Heart left ventricle (tissue), 16 donors: ENCODE data around the gene SGPP2. TPM values are rescaled to one million over a fixed set of nuclear protein-coding genes. Genes with fewer than 3 reads are reported as not detected.
"Not testable (repeated sequence)": the region's sequence is repeated elsewhere in the genome, so short reads cannot be mapped to it uniquely, and the experiment has no call there.

Experiments used
- ATAC-seq, 4 donors: fragments of 200-7000 bp; cut with Tn5 transposase; one replicate each; pipeline ENCODE4 v1.9.1; 2020 to 2022; ENCODE audit warnings: moderate library complexity in 4 of 4, mild to moderate bottlenecking in 3 of 4, moderate number of reproducible peaks in 1 of 4
- DNase-seq, 5 donors: peaks; one replicate each; pipeline ENCODE4 v3.0.0-alpha.2; 2020
- H3K27ac ChIP-seq, 12 donors: fragments of 200-600 bp; sonication (generic) in 4 of 12; one replicate each; pipeline versions ENCODE4 v1.5.0 to v1.8.0; 2016 to 2022; ENCODE audit warnings: mild to moderate bottlenecking in 2 of 12
- H3K27me3 ChIP-seq, 9 donors: fragments of 200-600 bp; sonication (generic) in 2 of 9; one replicate each; pipeline versions ENCODE4 v1.5.1 to v1.8.0; 2016 to 2022; ENCODE audit warnings: mild to moderate bottlenecking in 3 of 9
- H3K36me3 ChIP-seq, 9 donors: fragments of 200-600 bp; sonication (generic) in 2 of 9; one replicate each; pipeline versions ENCODE4 v1.5.0 to v1.8.0; 2018 to 2022; ENCODE audit warnings: mild to moderate bottlenecking in 2 of 9
- H3K4me1 ChIP-seq, 12 donors: fragments of 200-600 bp; sonication (generic) in 4 of 12; one replicate each; pipeline versions ENCODE4 v1.5.0 to v1.8.0; 2016 to 2022; ENCODE audit warnings: mild to moderate bottlenecking in 3 of 12
- H3K4me3 ChIP-seq, 12 donors: fragments of 200-600 bp; sonication (generic) in 4 of 12; one replicate each; pipeline versions ENCODE4 v1.5.0 to v1.8.0; 2017 to 2022; ENCODE audit warnings: mild to moderate bottlenecking in 9 of 12, moderate library complexity in 4 of 12
- H3K9me3 ChIP-seq, 12 donors: fragments of 200-600 bp; sonication (generic) in 4 of 12; one replicate each; pipeline versions ENCODE4 v1.5.0 to v1.8.0; 2016 to 2022; ENCODE audit warnings: mild to moderate bottlenecking in 1 of 12
- POLR2A ChIP-seq, 2 donors: fragments of 450-650 bp; IDR thresholded peaks; one replicate each; pipeline ENCODE4 v1.6.1; 2017; ENCODE audit warnings: antibody characterized with exemption in 2 of 2, mild to moderate bottlenecking in 2 of 2, moderate library complexity in 2 of 2
- WGBS, 4 donors: extraction: QIAGEN DNeasy Blood & Tissue Kit in 2 of 4; methylation state at CpG; one replicate each; pipeline versions ENCODE4 v1.1.5 to v1.1.7; 2013 to 2018; 5-methylcytosine and 5-hydroxymethylcytosine counted together
- intact Hi-C, 10 donors: fragments of 100-400 bp; cut with DNase I; formaldehyde crosslinking; loops; one replicate each; pipeline versions ENCODE4 v1.11.1 to v1.14.2; 2022
- polyA plus RNA-seq, 2 donors: library from polyadenylated mRNA; stranded (reverse); fragments of 200-250 nt; gene quantifications; one replicate each; pipeline ENCODE4 v1.2.3, GENCODE V29; 2013
- total RNA-seq, 9 donors: library from RNA; depleted of rRNA in 2 of 9; stranded (reverse); fragments of >200 nt in 2 of 9; fragmentation: NEBNext Ultra II Directional in 3 of 9; extraction: Animal tissue kit (Norgen Biotek cat#: 25700) in 3 of 9; gene quantifications; one replicate each; pipeline versions ENCODE4 v1.1.0 to v1.2.4, GENCODE V29; 2016 to 2023
- TF ChIP-seq, protein P1 (sequence below), 12 donors: fragments of 200-600 bp; sonication (generic) in 4 of 12; IDR thresholded peaks; one replicate each; pipeline versions ENCODE4 v1.5.0 to v1.8.0; 2018 to 2022; ENCODE audit warnings: antibody characterized with exemption in 12 of 12, mild to moderate bottlenecking in 5 of 12
- donor health status: ischemic (EF 13 %, LVEDD 7.1; RV severe dilation, severe dysfunction).
- donor health status: healthy with polysubstance abuse.
- donor health status: DM: no; HTN: yes; CAD: no.
- donor health status: DM: no; HTN: no; CAD: no.
- donor health status: ischemic (EF 25% LVEDD 6.9; RV normal size, moderate dysfunction).
- donor health status: ischemic (EF 25% LVEDD 5.7; RV mildly dilated, moderate dysfunction).
- donor health status: healthy.
- donor health status: DM: yes; HTN: yes; CAD: no.
- donor health status: ischemic (EF 35%, LVEDD 5.7; RV mildly dilated, moderate dysfunction).
- donor health status: nonischemic (EF 11% LVEDD 7.7; RV severe dilation, severe dysfunction).
- donor health status: DM: yes; HTN: yes; CAD: no.
- donor health status: PGD.
- donor health status: ischemic (EF 29% LVEDD 5.4; RV normal size, mild dysfunction).
- donor health status: nonischemic (EF 23%, LVEDD 6.1; RV moderate dilation, normal function).

Gene SGPP2
- total and polyA plus RNA-seq, 11 donors, result 1.6 to 25.8 (median 12.4) TPM

GRCh38 chr2:222410534-222410933 lies 13.8 kb upstream of the SGPP2 start:
- H3K27ac ChIP-seq, result no peak overlapping the region
- intact Hi-C loops, result no loop called here
- no peak overlapping the region for H3K4me3 ChIP-seq
- H3K27me3 ChIP-seq, result no peaks in the 10 kb centered on the region
- WGBS, 4 donors, result 75 to 79% (median 78%) methylated on average over 4 of the region's 4 CpGs
- no peak for TF ChIP-seq POLR2A (IDR thresholded peaks at IDR 0.05)
- TF ChIP-seq, protein P1, sequence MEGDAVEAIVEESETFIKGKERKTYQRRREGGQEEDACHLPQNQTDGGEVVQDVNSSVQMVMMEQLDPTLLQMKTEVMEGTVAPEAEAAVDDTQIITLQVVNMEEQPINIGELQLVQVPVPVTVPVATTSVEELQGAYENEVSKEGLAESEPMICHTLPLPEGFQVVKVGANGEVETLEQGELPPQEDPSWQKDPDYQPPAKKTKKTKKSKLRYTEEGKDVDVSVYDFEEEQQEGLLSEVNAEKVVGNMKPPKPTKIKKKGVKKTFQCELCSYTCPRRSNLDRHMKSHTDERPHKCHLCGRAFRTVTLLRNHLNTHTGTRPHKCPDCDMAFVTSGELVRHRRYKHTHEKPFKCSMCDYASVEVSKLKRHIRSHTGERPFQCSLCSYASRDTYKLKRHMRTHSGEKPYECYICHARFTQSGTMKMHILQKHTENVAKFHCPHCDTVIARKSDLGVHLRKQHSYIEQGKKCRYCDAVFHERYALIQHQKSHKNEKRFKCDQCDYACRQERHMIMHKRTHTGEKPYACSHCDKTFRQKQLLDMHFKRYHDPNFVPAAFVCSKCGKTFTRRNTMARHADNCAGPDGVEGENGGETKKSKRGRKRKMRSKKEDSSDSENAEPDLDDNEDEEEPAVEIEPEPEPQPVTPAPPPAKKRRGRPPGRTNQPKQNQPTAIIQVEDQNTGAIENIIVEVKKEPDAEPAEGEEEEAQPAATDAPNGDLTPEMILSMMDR (IDR thresholded peaks at IDR 0.05), result no peak
- H3K9me3 ChIP-seq, result peaks cover 0 to 16% (median 0%) of the 10 kb centered on the region in 12 donors
- H3K4me1 ChIP-seq, result no peaks in the 10 kb centered on the region
- no peaks in the 10 kb centered on the region for H3K36me3 ChIP-seq
- ATAC-seq, result no peak
- no peak for DNase-seq

- DNase-seq, H3K27me3 ChIP-seq, H3K27ac ChIP-seq, H3K36me3 ChIP-seq, ATAC-seq, H3K4me3 ChIP-seq, intact Hi-C loops, H3K4me1 ChIP-seq: not testable (repeated sequence)
- peaks cover 0 to 23% (median 0%) of the 10 kb centered on the region in 12 donors for H3K9me3 ChIP-seq
- WGBS, 4 donors, result 85 to 92% (median 88%) methylated on average over 2 of the region's 2 CpGs
Measured at GRCh38 chr2:222412334-222412733, 12.0 kb upstream of the SGPP2 start.

- no peak for TF ChIP-seq POLR2A (IDR thresholded peaks at IDR 0.05)
- TF ChIP-seq, protein P1 (IDR thresholded peaks at IDR 0.05), result no peak
Measured at GRCh38 chr2:222413295-222413911, 10.9 kb upstream of the SGPP2 start.

DNA sequence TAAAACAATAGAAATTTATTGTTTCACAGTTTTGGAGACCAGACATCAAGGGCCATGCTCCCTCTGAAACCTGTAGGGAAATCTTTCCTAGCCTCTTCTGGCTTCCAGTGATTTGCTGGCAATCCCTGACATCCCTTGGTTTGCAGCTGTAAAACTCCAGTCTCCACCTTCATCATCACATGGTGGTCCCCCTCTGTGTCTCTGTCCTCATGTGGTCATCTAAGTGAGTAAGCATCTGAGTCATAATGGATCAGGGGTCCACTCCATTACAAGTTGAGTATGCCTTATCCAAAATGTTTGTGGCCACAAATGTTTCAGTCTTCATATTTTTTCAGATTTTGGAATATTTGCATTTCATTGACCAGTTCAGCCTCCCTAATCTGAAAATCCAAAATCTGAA lies 5.6 kb upstream of the SGPP2 start:
- Histone ChIP-seq H3K27ac (no peak overlapping the region), H3K4me1 (no peaks in the 10 kb centered on the region), H3K27me3 (peaks cover 0 to 18% (median 4%) of the 10 kb centered on the region in 9 donors), H3K9me3 (peaks cover 0 to 14% (median 0%) of the 10 kb centered on the region in 12 donors), H3K4me3 (no peak overlapping the region), H3K36me3 (no peaks in the 10 kb centered on the region)
- intact Hi-C loops, result no loop called here
- DNase-seq (no peak), ATAC-seq (no peak)
- no peak for TF ChIP-seq POLR2A (IDR thresholded peaks at IDR 0.05)
- TF ChIP-seq, protein P1 (IDR thresholded peaks at IDR 0.05), result no peak

More at GRCh38 chr2:222413295-222413911, 10.9 kb upstream of the SGPP2 start:
- no peaks in the 10 kb centered on the region for H3K36me3 ChIP-seq
- H3K4me1 ChIP-seq, result no peaks in the 10 kb centered on the region
- H3K27me3 ChIP-seq, result no peaks in the 10 kb centered on the region
- peaks cover 0 to 23% (median 0%) of the 10 kb centered on the region in 12 donors for H3K9me3 ChIP-seq
- 76 to 82% (median 79%) methylated on average over 1 of the region's 1 CpG for WGBS, 4 donors
- intact Hi-C loops, result no loop called here
- DNase-seq, result no peak
- no peak for ATAC-seq
- H3K4me3 ChIP-seq, result no peak overlapping the region
- no peak overlapping the region for H3K27ac ChIP-seq

DNA sequence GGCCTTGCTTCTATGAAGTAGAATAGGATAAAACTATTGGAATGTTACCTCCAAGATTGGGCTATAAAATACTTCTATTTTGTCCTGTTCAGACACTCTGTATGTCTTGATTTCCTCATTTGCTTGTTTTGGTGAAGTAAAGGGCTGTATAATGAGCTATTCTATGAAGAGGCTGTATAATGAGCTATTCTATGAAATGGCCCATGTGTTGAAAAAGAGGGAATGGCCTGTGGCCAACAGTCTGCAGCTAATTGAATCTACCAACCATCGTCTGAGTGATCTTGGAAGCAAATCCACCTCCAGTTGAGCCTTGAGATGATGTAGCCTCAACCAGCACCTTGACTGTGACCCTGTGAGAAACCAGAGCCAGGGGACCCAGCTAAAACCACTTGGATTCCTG lies 3.8 kb upstream of the SGPP2 start:
- no peak for DNase-seq
- Histone ChIP-seq H3K36me3 (no peaks in the 10 kb centered on the region), H3K4me1 (peaks cover 0 to 17% (median 0%) of the 10 kb centered on the region in 12 donors), H3K4me3 (no peak overlapping the region), H3K27me3 (peaks cover 0 to 34% (median 9%) of the 10 kb centered on the region in 9 donors), H3K9me3 (peaks cover 0 to 7% (median 0%) of the 10 kb centered on the region in 12 donors), H3K27ac (no peak overlapping the region)
- no peak for ATAC-seq
- WGBS, 4 donors, result 45 to 64% (median 56%) methylated on average over 1 of the region's 1 CpG
- TF ChIP-seq, protein P1 (IDR thresholded peaks at IDR 0.05), result no peak
- no peak for TF ChIP-seq POLR2A (IDR thresholded peaks at IDR 0.05)
- intact Hi-C loops, result loop anchor here in 1 of 10 donors (10.0 kb wide), 1 partner anchor 154 kb away; no protein-coding TSS in a partner anchor
